ENCODE results near the gene ANO1.

Gene ANO1

DNA sequence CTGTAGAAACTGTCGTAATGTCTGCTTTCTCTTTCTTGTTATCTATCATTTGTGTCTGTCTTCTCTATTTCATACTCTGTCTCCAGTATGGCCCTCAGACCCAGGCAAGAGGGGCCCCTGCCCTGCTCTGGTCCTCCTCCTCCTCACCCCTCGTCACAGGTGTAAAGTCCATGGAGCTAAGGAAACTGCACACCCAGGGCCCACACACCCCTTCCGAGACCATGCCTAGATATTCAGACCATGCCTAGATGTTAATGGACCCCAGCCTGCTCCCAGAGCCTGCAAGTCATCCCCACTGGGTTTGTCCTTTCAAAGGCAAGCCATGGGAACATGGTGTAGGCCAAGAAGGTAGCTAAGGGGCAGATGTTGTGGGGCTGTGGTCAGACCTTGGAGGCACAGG lies 24.1 kb upstream of the ANO1 start:
- no peak for DNase-seq

DNA sequence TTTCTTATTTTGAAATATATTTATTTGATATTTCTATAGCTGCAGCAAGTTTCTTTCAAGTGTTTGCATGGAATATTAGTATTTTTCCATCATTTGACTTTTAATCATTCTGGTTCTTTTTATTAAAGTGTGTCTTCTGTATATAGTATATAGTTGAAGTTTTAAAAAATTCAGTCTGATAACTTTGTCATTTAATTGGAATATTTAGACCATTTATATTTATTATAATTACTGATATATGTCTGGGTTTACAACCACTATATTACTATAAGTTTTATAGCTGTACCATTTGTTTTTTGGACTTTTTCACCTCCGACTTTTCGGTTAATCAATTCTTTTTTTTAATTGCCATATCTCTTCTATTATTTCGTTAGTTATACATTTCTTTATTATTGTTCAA lies 22.7 kb upstream of the ANO1 start:
- no peak for DNase-seq

DNA sequence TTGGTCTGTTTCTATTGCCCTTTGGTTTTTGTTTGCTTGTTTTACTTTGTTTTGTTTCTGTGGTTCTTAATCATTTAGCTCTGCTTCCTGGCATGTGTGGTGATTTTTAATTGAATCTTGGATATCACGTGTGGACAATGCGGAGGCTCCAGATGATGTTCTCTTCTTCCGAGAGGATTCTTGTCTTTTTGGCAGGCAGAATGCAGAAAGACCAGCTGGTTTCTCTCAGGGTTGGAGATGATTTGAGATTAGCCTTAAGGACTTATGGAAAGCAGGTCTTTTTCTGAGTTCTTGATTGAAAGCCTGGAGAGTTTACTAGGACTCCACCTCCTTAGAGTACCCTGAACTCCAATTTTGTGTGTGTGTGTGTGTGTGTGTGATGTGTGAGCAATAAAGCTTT lies 21.0 kb upstream of the ANO1 start:
- no peak for DNase-seq

DNA sequence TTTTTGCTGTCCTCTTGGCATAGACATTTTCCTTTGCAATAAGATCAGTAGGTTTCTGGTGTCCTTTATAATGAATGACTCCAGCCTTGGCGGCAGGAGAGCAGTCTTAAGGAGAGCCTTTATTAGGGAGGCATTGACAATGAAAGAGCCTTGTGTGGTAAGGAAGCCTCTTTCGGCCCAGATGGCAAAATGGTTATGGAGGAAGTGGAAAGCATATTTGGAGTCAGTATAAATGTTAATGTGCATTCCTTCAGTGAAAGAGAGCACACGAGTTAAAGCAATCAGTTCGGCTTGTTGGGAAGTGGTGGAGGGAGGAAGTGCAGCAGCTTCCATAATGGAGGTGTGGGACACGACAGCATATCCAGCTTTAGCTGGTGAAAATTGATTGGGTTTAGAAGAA lies 18.1 kb upstream of the ANO1 start:
- DNase-seq, result no peak

DNA sequence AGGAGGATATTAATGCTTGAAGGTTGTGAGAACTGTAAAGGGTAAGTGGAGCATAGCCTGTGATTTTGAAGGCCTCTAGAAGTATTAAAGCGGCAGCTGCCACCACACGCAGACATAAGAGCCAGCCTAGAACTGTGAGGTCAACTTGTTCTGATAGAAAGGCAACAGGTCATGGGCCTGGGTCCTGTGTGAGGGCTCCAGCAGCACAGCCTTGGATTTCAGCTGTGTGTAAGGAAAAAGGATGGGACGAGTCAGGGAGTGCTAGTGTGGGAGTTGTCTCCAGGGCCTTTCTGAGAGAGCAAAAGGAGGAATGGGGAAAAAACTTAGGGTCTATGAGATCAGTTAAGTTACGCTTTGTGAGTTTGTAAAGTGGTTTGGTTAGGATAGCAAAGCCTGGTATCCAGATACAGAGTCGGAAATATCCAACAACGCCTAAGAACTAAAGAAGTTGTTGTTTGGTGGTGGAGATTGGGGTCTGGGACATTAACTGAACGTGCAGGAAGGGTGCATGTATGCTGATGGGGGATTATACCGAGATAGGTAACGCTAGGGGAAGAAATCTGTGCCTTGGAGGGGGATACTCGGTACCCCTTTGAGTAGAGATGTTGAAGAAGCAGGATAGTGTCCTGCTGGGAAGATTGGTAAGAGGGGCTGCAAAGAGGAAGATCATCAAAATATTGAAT lies 17.4 kb upstream of the ANO1 start:
- no peak for DNase-seq

DNA sequence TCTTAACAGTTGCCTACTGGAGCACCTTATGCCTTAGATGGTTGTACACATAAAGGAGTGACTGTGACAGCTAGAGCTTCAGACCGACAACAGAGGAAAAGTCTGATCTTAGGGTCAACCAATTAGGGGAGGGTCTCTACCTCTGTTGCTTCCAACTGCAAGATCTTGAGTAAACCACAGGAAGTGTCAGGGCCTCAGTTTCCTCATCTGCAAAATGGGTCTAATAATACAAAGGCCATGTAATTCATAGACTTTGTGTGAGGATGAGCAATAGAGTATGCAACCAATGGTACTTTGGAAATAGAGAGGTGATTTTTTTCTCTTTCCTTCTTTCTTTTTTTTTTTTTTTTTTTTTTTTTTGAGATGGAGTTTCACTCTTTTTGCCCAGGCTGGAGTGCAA lies 16.4 kb upstream of the ANO1 start:
- DNase-seq, result no peak

DNA sequence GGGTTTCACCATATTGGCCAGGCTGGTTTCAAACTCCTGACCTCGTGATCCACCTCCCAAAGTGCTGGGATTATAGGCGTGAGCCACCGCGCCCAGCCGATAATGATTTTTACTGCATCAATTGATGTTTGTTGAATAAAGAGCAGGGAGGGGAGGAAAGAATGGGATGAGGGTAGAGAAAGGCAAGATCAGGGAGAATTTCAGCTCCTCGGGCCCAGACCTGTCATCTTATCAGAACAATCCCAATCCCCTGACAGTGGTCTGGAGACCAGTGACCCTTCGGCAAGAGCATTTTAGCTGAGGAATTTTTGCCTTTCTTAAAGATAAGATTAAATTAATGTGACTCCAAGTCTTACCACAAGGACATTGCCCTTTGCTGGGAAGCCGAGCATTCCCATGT lies 15.0 kb upstream of the ANO1 start:
- DNase-seq, result no peak

DNA sequence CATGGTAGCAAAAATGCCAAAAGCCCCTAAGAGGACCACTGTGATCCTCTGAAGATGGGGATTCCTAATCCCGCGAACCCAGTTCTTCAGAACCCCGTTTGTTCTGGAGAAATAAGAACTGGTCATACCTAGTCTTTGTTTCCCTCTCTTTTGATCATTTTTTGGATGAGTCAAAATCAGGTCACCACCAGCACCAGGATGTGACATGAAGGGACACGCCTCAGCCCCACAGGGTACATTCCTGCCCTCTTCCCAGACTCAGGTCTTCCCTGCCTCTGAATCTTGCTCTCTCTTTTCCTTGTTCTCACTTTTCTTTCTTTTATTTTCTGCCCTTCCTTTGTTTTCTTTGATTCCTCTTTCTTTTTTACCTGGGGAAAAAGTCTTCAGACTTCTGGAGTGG lies 14.6 kb upstream of the ANO1 start:
- no peak for DNase-seq

DNA sequence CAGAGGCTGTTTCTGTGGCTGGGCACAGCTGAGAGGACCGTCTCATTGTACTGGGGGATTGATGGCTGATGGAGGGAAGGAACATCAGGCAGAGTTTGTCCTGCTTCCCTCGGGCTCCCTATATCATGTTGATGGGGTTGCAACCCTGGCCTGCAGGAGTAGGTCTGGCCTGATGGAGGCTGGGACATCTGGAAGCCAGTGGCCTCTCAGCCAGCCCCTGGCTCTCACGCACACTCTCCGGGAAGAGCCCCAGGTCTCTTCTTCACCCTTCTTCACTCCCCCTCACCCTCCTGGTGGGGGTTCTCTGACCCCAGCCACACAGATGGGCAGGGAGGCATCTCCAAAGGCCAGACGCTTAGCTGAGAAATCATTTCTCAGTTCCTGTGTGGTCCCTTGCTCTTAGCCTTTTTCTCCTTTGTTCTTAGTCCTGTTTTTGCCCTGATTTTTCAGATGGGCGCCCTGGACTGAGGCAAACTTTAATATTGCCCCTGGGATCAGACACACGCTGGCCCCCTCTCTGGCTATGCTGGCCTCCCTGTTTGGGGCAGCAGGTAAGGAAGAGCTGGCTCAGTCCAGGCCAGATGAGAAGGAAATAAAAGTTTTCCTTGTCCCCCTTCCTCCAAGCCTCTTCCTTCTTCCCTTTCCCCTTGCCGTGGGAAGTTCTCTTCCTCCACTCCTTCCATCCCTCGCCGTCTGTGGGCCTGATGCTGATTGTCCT lies 13.9 kb upstream of the ANO1 start:
- no peak for DNase-seq

DNA sequence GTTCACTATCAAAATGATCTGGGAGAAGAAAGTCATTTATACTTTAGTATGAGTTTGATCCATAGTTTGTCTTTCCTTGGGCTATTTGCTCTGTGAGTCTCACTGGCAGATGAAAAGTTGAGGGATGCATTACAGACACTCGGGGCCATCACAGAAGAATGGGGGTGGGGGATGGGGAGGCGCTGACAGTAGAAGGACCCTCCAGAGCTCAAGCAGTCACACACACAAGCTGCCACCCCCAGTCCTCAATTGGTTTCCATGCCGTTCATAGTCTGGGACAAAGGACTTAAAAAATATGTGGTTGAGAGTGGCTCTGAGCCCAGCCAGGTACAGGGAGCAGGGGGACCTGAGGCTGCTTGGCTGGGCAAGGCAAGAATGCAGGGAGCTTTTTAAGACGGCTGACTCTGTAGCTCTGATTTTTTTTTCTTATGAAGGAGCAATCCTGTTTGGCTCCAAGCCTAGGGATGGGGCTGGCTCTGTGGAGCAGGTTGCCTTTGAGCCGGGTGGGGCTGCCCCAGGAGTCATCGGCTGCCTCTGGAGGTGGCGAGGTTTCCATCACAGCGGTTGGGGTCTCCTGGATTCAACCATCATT lies 13.3 kb upstream of the ANO1 start:
- DNase-seq, result no peak

DNA sequence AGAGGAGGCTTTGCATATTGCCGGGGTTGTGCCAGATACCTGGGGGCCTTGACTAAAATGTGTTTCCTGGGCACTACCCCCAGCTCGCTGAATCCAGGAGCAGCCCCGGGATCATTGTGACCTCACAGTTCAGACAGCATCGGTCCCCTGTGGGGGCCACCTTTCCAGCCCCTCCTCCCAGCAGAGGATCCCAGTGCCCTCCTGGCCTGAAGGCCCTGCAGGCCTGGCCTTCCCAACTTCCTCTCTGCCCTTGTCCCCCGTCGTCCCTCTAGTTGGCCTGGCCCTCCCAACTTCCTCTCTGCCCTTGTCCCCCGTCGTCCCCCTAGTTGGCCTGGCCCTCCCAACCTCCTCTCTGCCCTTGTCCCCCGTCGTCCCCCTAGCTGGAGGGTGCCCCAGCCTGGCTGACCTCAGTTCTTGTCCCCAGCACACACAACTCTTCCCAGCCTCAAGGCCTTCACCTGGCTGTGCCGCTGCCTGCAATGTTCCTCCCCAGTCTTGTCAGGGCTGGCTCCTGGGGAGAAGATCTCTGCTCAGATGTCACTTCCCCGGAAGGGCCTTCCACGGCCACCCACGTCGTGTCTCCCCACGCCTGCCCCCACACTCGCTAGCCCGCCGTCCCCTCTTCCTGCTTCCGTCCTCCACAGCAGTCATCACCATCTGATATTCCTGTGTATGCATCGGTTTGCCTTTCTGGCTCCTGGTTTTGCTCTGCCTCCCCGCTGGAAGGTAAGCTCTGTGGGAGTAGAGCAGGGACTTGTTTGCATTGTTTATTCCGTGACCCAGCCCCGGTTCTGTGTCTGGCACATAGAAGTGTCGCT lies 12.6 kb upstream of the ANO1 start:
- DNase-seq, result no peak

DNA sequence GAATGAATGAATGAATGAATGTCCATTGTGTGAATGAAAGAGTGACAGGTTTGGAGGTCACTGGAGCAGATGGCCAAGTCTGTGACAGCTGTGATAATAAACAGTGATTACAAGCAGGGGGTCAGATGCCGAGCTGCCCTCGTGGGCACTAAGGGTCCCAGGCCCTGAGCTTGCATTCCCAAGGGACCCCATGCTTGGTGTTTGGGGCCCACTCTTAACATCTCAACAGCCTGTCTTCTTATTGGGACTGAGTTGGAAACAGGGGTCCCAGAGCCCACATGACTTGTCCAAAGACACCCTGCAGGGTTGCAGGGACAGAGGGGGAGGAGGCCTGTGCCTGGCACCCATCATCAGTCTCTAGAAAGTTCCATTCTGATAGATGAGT lies 12.0 kb upstream of the ANO1 start:
- DNase-seq, result no peak

DNA sequence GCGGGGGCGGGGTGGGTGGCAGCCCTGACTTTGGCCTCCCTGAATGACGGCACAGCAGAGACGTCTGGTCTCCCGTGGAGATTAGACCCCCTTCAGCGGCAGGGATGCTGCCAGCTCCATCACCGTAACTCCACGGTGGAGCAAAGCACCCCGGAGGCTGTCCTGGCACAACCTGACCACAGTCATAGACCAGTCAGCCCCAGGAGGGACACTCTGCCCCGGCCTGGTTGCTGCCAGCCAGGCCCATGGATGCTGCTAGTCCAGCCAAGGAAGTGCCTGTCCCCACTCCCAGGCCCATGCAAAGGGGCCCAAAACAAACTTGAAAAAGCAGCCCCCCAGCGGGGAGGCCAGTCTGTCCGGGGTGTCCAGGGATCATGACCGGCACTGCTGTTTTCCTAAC lies 11.5 kb upstream of the ANO1 start:
- no peak for DNase-seq

DNA sequence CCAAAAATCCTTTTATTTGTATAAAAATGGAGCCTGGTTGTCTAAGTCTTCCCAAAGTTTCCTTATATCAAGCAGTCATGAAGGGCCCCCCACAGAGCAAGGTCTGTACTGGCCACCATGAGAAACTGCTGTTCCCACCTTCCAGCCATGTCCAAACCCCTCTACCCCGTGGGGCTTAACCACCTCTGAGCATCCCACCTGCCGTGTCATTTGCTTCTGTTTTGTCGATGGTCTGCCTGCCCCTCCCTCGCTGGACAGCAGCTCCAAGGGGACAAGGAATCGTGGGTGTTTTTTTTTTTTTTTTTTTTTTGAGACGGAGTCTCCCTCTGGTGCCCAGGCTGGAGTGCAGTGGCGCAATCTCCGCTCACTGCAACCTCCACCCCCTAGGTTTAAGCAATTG lies 11.1 kb upstream of the ANO1 start:
- DNase-seq, result no peak

DNA sequence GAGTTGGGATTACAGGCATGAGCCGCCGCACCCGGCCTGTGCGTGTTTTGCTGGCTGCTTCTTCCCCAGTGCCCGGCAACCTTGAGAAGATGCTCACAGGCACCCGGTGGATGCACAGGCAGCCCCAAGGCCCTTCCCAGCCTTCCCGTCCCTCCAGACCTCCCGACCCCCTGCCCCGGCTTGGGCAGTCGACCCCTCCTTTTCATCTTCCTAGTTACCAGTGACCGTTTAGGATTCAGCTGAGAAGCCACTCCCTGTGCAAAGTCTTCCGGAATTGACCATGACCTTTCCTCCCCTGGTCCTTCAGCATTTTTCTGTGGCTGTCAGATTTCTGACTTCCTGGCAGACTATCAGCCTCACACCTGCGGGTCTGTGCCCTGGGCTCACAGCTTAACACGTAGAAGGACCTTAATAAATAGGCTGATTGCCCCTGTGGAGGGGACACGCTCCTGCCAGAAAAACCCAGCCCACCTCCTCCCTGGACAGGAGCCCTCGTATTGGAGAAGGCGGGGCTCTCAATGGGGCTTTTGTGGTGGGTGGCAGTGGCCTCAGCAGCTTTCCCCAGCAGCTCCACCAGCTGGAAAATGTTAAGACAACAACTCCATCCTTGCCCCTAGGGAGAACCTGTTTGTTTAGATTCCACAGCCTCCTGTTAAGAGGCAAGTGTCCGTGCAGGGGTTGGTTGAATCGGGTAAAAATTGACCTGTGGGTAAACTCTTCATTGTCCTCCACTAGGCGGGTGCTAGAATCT lies 10.4 kb upstream of the ANO1 start:
- no peak for DNase-seq

DNA sequence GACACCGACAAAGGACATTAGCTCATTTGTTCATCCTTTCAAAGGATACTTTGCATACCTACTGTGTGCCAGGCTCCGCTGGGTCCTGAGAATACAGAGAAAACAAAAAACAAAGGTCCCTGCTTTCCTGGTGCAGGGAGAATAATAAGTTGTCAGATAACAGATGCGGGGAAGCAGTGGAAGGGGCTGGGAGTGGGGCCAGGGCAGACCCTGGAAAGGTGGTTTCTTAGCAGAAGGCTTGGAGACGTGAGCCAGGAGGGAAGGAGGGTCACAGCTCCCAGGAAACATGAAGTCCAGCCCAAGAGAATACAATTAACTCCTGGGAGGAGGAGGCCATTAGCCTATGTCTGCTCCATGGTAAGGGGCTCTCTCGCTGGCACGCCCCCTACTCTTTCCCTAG lies 9.8 kb upstream of the ANO1 start:
- no peak for DNase-seq

DNA sequence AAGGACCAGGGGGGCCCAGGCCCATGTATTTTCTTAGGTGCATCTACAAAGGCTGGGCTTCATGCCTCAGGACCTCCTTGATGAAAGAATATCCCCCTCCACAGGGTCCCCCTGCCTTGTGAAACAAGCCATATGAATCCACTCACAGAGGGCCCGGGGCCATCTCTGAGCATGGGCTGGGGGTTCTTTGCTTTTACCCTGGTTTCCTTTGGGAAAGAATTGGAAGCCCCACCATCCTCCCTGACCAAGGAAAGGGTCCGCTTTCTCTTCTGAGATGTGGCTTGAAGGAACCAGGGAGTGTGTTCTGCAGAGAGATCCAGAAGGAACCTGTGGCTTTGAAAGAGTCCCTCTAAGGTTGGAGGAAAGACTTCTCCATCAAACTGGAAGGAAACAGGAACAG lies 9.2 kb upstream of the ANO1 start:
- no peak for DNase-seq

DNA sequence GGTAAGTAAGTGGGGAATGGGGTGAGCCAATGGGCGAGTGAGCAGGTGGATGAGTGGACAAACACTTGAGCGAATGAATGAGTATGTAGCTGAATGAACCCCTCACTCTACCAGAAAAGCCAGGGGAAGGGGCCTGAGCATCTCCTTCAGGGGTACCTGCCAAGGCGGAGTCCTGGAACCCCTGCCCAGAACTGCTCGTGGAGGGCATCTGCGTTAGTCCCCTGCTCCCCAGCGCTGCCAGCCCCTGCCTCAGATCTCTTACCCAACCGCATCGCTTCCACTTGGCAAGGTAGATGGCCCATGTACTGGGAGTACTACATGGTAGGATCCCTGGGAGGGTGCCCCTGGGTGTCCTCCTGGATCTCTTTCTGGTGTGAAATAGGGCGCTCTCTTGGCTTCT lies 7.4 kb upstream of the ANO1 start:
- no peak for DNase-seq

DNA sequence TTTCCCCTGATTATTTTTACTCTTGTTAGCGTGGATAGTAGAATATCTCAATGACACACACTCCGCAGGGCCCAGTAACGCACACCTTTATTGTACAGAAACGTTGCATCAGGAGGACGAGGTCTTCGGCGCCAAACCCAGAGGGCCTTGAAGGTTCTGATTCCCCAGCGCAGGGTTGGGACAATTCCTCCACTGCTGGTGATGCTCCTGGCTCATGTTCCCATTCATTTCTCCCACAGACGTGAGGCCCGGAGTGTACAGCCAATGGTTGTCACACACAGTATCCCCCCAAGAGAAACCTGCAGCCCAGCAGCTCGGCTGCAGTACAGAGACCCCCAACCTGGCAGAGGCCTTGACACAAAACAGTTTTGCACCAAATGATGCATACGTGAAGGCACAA lies 6.1 kb upstream of the ANO1 start:
- no peak for DNase-seq

DNA sequence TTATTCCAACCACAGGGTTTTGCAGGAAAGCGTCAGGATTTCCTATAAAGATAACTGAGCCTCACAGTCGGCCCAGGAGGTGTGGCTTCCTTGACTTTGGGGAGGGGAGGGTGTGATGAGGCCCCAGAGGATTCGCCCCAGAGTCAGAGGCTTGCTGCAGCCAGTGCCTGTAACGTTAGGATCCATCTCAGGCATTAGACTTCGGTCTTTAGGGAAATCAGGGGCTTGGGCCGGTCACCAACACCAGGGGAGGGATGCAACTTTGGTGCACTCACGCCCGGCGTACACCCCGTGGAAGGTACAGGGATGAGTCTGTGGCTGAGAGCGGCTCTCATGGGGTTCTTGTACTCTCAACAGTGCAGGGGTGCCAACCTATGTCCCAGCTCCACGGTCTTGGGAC lies 5.7 kb upstream of the ANO1 start:
- DNase-seq, result no peak

DNA sequence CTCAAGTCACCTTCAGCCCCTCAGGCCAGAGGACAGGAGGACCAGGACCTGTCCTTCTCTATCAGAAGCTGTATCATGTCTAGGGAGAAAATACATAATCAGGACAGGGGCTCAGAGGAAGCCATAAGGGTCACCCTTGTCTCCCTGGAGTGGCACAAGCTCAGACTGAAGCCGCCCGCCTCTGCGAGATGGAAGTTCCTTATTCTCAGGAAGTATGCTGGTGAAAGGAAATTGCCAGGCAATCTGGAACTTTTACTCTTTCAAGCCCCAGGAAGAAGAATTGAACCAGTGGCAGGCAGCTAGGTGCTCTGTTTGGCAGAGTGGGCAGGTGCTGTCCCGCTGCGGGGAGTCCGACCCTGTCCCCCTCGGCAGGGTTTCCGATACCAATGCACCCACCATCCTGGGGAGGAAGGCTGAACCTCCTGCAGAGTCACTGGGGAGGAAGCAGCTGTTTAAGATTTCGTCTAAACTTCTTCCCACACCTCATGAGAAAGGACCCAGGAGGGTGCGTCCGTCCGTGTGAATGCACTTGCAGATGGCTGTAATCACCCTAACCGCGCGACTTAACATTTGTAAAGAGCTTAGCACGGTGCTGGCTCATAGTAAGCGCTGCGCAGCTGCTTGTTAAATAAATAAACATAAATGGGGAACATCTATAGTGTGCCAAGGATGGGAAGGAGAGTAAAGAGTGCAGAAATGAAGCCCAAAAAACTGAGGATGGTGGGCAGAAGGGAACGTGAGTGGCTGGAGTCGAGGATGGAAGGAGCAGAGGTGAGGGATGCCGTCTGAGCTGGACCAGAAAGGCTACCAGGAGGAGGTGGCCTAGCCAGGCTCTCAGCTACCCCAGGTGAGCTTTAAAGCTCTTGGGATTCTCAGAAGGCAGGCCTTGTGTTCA lies 5.0 kb upstream of the ANO1 start:
- no peak for DNase-seq

DNA sequence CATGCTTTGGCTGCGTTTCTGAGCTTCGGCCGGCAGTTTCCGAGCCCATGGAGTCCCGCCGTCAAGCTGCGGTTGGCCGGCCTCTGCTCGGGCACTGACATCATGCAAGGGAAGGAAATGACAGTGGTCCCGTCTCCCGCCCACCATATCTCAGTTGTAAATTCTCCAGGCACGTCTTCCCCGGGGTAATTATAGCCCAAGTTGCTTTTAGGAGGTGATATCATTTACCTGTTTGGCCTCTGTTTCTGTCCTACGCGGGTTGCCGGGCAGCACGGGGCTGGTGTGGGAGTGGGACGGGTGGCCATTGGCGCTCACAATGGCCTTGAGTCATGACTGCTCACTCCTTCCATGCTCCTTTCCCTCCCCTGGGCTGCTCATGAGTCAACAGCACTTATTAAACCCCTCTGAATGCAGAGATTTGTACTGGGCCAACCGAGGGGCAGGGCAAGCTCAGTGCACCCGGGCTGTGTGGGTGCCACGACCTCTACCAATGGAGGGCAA lies 4.2 kb upstream of the ANO1 start:
- DNase-seq, result no peak

Data from activated CD4-positive, alpha-beta T cell treated with anti-CD3 and anti-CD28 coated beads, Interleukin-2, amount 50 U/mL, for 1 hour (primary cell).